ENCODE results near the gene SLC36A2.
"Not testable (repeated sequence)": the region's sequence is repeated elsewhere in the genome, so short reads cannot be mapped to it uniquely, and the experiment has no call there.

Gene SLC36A2

DNA sequence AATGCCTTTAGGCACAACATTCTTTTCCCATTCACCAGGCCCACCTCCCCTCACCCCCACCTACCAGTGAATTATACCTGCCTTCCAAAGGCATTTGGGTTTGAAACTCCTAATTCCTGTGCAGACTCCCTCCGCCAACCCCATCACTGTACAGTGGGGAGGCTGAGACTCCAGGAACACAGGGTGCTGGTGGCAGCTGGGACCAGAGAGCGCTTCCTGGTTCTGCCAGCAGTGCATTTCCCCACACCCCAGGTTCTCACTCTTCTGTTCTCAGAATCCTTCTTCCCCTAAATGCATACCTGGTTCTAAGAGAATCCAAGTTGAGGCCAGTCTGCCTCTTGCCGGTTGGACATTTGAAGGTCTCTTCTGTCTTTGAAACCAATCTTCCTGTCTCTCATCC, 21.1 kb downstream of the SLC36A2 start:
- DNase-seq (ENCODE audit: low read depth in 2 of 2) = no peak

- no peak for DNase-seq (ENCODE audit: low read depth in 2 of 2)
Measured at GRCh38 chr5:151320481-151320880, 26.9 kb downstream of the SLC36A2 start.

GRCh38 chr5:151318850-151319732, 28.3 kb downstream of the SLC36A2 start:
- DNase-seq (ENCODE audit: low read depth in 2 of 2) = no peak

- DNase-seq (ENCODE audit: low read depth in 2 of 2) = no peak
Measured at GRCh38 chr5:151317871-151318270, 29.5 kb downstream of the SLC36A2 start.

- peak in 1 of 2 donors; percentile 22 for DNase-seq (ENCODE audit: low read depth in 2 of 2)
Measured at GRCh38 chr5:151315998-151316597, 31.3 kb downstream of the SLC36A2 start.

- DNase-seq (ENCODE audit: low read depth in 2 of 2) = no peak
Measured at GRCh38 chr5:151313357-151313756, 34.0 kb downstream of the SLC36A2 start.

GRCh38 chr5:151312756-151313324, 34.5 kb downstream of the SLC36A2 start:
- DNase-seq (ENCODE audit: low read depth in 2 of 2) = no peak

GRCh38 chr5:151310932-151311331, 36.4 kb downstream of the SLC36A2 start:
- no peak for DNase-seq (ENCODE audit: low read depth in 2 of 2)

DNA sequence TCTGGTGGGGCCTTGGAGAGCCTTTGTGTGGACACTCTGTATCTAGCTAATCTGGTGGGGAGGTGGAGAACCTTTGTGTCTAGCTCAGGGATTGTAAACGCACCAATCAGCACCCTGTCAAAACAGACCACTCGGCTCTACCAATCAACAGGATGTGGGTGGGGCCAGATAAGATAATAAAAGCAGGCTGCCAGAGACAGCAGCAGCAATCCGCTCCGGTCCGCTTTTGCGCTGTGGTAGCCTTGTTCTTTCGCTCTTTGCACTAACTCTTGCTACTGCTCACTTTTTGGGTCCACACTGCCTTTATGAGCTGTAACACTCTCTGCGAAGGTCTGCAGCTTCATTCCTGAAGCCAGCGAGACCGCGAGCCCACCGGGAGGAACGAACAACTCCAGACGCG, 37.5 kb downstream of the SLC36A2 start:
- not testable (repeated sequence) for DNase-seq (ENCODE audit: low read depth in 2 of 2)

GRCh38 chr5:151309266-151309665, 38.1 kb downstream of the SLC36A2 start:
- not testable (repeated sequence) for DNase-seq (ENCODE audit: low read depth in 2 of 2)

DNA sequence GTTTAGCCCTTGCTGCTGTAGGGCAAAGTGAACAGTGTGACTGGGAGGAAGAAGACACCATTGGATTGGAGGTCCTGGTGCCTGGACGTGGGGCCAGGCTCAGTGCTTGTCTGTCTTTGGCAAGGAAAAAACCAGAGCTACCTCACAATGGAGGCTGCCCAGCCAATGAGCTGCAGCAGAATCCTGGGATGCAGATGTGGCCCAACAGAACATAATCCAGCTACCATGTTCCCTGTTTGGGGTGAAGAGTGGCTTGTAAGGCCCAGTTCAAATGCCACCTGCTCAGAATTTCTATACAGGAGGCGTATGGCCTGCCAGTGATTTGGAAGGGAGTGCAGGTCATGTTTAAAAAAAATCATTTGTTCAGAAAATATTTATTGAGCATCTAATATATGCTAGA, 43.7 kb downstream of the SLC36A2 start, which contains the start of gene SLC36A3:
Gene SLC36A3 (minus strand): TSS at position 101 of the 400 bp plus-strand sequence. CDS start 412 bp downstream, outside the sequence.
- DNase-seq (ENCODE audit: low read depth in 2 of 2) = no peak

GRCh38 chr5:151298063-151298855, 49.1 kb downstream of the SLC36A2 start:
- DNase-seq (ENCODE audit: low read depth in 2 of 2) = no peak

DNA sequence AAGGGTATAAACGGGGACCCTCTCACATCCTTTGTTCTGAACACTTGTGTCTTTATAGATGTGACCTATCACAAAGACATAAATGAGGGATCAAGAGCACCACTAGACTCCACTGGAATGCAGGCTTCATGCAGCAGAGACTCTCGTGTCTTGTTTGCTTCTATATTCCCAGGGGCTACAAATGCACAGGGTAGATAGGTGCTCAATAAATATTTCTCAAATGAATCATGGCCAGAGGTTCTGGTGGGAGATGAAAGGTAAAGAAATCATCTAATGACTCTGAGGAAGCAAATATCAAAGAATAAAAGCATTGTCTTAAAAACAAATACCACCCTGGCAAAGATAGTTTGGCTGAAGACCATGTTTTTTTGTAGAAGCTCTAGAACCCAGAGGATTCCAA, 50.4 kb downstream of the SLC36A2 start:
- DNase-seq (ENCODE audit: low read depth in 2 of 2) = no peak

- no peak for DNase-seq (ENCODE audit: low read depth in 2 of 2)
Measured at GRCh38 chr5:151296478-151296830, 50.9 kb downstream of the SLC36A2 start.

DNA sequence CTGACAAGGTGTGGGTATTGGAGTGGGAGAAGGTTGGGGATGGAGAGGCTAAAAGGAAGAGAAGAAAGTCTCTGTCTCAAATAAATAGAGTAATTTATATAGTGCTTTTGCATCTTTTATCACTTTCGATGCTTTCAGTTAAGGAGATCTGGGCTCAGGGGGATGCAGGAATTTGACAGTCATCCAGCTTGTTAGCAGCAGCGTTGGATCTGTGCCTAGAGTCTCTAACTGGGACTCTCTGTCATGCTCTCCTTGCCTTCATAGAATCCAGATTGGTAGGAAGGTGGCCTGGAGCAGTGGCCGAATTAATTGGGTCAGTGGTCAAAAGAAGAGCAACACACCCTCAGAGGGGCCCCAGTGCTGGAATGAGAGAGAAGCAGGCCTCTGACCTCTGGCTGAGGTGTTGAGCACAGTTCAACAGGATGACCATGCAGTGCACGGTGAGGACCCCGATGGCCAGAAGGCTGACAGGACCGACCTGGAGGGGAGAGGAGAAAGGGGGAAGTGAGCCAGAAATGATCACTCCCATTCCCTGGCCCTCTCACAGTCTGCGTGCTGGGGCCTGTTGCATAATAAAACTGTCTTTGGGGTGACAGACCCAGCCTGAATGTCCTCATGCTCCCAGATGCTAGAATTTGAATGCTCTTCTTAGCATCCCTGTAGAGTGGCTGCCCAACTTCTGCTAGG, 51.4 kb downstream of the SLC36A2 start:
- DNase-seq (ENCODE audit: low read depth in 2 of 2) = no peak

GRCh38 chr5:151295138-151295537, 52.2 kb downstream of the SLC36A2 start:
- DNase-seq (ENCODE audit: low read depth in 2 of 2) = no peak

GRCh38 chr5:151293624-151294023, 53.7 kb downstream of the SLC36A2 start:
- DNase-seq (ENCODE audit: low read depth in 2 of 2) = no peak

GRCh38 chr5:151288180-151288579, 59.2 kb downstream of the SLC36A2 start:
- no peak for DNase-seq (ENCODE audit: low read depth in 2 of 2)

DNA sequence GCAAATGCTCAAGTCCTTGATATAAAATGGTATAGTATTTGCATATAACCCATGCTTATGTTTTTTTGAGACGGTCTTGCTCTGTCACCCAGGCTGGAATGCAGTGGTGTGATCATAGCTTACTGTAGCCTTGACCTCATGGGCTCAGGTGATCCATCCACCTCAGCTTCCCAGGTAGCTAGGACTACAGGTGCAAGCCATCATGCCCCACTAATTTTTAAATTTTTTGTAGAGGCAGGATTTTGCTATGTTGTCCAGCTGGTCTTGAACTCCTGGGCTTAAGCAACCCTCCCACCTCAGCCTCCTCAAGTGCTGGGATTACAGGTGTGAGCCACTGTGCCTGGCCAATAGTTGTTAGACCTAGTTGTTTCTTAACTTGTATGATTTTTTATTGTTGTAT, 61.1 kb downstream of the SLC36A2 start:
- DNase-seq (ENCODE audit: low read depth in 2 of 2) = no peak

DNA sequence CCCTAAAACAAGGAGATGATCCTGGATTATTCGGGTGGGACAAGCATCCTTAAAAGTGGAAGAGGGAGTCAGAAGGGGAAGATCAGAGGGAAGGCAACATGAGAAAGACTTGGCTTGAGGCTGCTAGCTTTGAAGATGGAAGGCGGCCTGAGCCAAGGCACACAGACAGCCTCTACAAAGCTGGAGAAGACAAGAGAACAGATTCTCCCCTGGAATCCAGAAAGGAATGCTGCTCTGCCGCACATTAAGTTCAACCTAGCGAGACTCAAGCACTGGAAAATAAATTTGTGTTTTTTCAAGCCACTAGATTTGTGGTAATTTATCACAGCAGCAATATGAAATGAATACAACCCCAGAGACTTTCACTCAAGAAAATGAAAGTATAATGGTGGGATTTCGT, 61.7 kb downstream of the SLC36A2 start:
- no peak for DNase-seq (ENCODE audit: low read depth in 2 of 2)

GRCh38 chr5:151284392-151284967, 62.9 kb downstream of the SLC36A2 start:
- DNase-seq (ENCODE audit: low read depth in 2 of 2) = no peak

All from stimulated activated CD4-positive, alpha-beta T cell treated with anti-CD3 and anti-CD28 coated beads, Interleukin-1b, Interleukin-23, amount 100 ng/mL, for 1 hour (primary cell).